IMR-90 (cell line): ENCODE data around the gene TET1. TPM values are rescaled to one million over a fixed set of nuclear protein-coding genes. Genes with fewer than 3 reads are reported as not detected.
"Not testable (repeated sequence)": the region's sequence is repeated elsewhere in the genome, so short reads cannot be mapped to it uniquely, and the experiment has no call there.

Experiments
- ATAC-seq: fragments of 200-7000 bp; cut with Tn5 transposase; 2 replicates; pipeline ENCODE4 v1.9.1; 2020; ENCODE audit warnings: low read depth, mild to moderate bottlenecking, moderate library complexity
- BruUV-seq: library from RNA; stranded (reverse); fragments of 400-500 nt; replicated peaks from 2 replicates; lab custom pipeline; 2021; lab: Mats Ljungman, UMichigan
- CTCF ChIA-PET: fragments of 300-600 bp; formaldehyde crosslinking; extraction: SDS; loops from one replicate; lab custom pipeline; 2021; ENCODE audit warnings: antibody characterized with exemption; lab: Yijun Ruan, JAX
- POLR2A ChIA-PET: fragments of 300-600 bp; sonication (Branson Sonifier 250); formaldehyde crosslinking; loops from one replicate; lab custom pipeline; 2022; ENCODE audit warnings: antibody characterized with exemption; ENCODE audit not compliant: unreplicated experiment; lab: Charles Lee
- DNase-seq: peaks from one replicate; pipeline ENCODE4 v3.0.0; 2013
- H2AFZ ChIP-seq: replicated peaks from 2 replicates; pipeline ENCODE3; 2013; ENCODE audit warnings: low read length, mild to moderate bottlenecking; ENCODE audit not compliant: poor library complexity
- H2AK5ac ChIP-seq: 2 replicates; pipeline ENCODE4 v1.6.1; 2013; ENCODE audit warnings: low read depth, low read length, inconsistent platforms
- H2AK9ac ChIP-seq: replicated peaks from 2 replicates; pipeline ENCODE3; 2013; ENCODE audit warnings: mild to moderate bottlenecking, low read depth, low read length, moderate library complexity; ENCODE audit not compliant: poor library complexity
- H2BK120ac ChIP-seq: 2 replicates; pipeline ENCODE4 v1.6.1; 2013; ENCODE audit warnings: low read depth, low read length, inconsistent platforms
- H2BK15ac ChIP-seq: 3 replicates; pipeline ENCODE4 v1.6.1; 2013; ENCODE audit warnings: low read depth, low read length, inconsistent platforms
- H2BK20ac ChIP-seq: 2 replicates; pipeline ENCODE4 v1.6.1; 2013; ENCODE audit warnings: low read depth, mild to moderate bottlenecking, inconsistent platforms, low read length, moderate library complexity
- H2BK5ac ChIP-seq: 2 replicates; pipeline ENCODE4 v1.6.1; 2013; ENCODE audit warnings: mild to moderate bottlenecking, low read depth, low read length, inconsistent platforms; ENCODE audit not compliant: poor library complexity, severe bottlenecking
- H3K14ac ChIP-seq: replicated peaks from 2 replicates; pipeline ENCODE4 v1.6.1; 2013; ENCODE audit warnings: low read depth, low read length, inconsistent platforms
- H3K18ac ChIP-seq: 2 replicates; pipeline ENCODE4 v1.6.1; 2013; ENCODE audit warnings: low read depth, low read length, control low read depth
- H3K23ac ChIP-seq: 2 replicates; pipeline ENCODE4 v1.6.1; 2013; ENCODE audit warnings: low read depth, low read length, inconsistent platforms
- H3K27ac ChIP-seq: 2 replicates; pipeline ENCODE4 v1.5.1; 2013; ENCODE audit warnings: mild to moderate bottlenecking, control low read depth, low read length; ENCODE audit not compliant: insufficient read depth
- H3K27me3 ChIP-seq: 2 replicates; pipeline ENCODE4 v1.6.1; 2013; ENCODE audit warnings: low read length; ENCODE audit not compliant: control insufficient read depth, insufficient read depth
- H3K36me3 ChIP-seq: 2 replicates; pipeline ENCODE4 v1.6.1; 2013; ENCODE audit warnings: low read length, mixed read lengths; ENCODE audit not compliant: control insufficient read depth, insufficient read depth
- H3K4ac ChIP-seq: 2 replicates; pipeline ENCODE4 v1.6.1; 2013; ENCODE audit warnings: low read depth, low read length, inconsistent platforms
- H3K4me1 ChIP-seq: 2 replicates; pipeline ENCODE4 v1.6.1; 2013; ENCODE audit warnings: low read length, mixed read lengths; ENCODE audit not compliant: control insufficient read depth, insufficient read depth
- H3K4me2 ChIP-seq: 2 replicates; pipeline ENCODE4 v1.6.1; 2013; ENCODE audit warnings: low read depth, mild to moderate bottlenecking, control low read depth, low read length, moderate library complexity
- H3K4me3 ChIP-seq: 2 replicates; pipeline ENCODE4 v1.5.1; 2013; ENCODE audit warnings: low read depth, mild to moderate bottlenecking, control low read depth, low read length, moderate library complexity; ENCODE audit not compliant: insufficient read depth
- H3K56ac ChIP-seq: 2 replicates; pipeline ENCODE4 v1.6.1; 2013; ENCODE audit warnings: low read length, inconsistent platforms; ENCODE audit not compliant: insufficient read depth; ENCODE audit errors: extremely low read depth
- H3K79me1 ChIP-seq, 2 experiments: 2 replicates each; pipeline ENCODE4 v1.6.1; 2013; ENCODE audit warnings: low read length in 2 of 2, inconsistent platforms in 1 of 2, low read depth in 1 of 2
- H3K9ac ChIP-seq: 2 replicates; pipeline ENCODE4 v1.6.1; 2013; ENCODE audit warnings: low read depth, low read length, control low read depth
- H3K9me1 ChIP-seq: 2 replicates; pipeline ENCODE4 v1.6.1; 2013; ENCODE audit warnings: low read length, inconsistent platforms; ENCODE audit not compliant: insufficient read depth
- H3K9me3 ChIP-seq: 2 replicates; pipeline ENCODE4 v1.6.1; 2013; ENCODE audit warnings: low read length; ENCODE audit not compliant: control insufficient read depth, insufficient read depth
- H4K20me1 ChIP-seq: 2 replicates; pipeline ENCODE4 v1.6.1; 2013; ENCODE audit warnings: low read length, inconsistent platforms; ENCODE audit not compliant: insufficient read depth
- H4K5ac ChIP-seq: 2 replicates; pipeline ENCODE4 v1.6.1; 2013; ENCODE audit warnings: mild to moderate bottlenecking, low read depth, low read length, control low read depth
- H4K8ac ChIP-seq, 2 experiments: 2 replicates each; pipeline ENCODE4 v1.6.1; 2013; ENCODE audit warnings: low read depth in 2 of 2, low read length in 2 of 2, control low read depth in 1 of 2, inconsistent platforms in 1 of 2
- H4K91ac ChIP-seq: 2 replicates; pipeline ENCODE4 v1.6.1; 2013; ENCODE audit warnings: low read depth, low read length, inconsistent platforms; ENCODE audit not compliant: insufficient read depth
- WGBS, 2 experiments: methylation state at CpG; one replicate each; pipeline versions ENCODE4 v1.1.5 to v1.1.7; 2013; ENCODE audit warnings: missing lambda C conversion rate in 2 of 2; ENCODE audit not compliant: insufficient read length in 1 of 2; ENCODE audit errors: extremely low coverage in 2 of 2; 5-methylcytosine and 5-hydroxymethylcytosine counted together
- dilution Hi-C: fragments of 300-500 bp; cut with HindIII; formaldehyde crosslinking; loops from one replicate; pipeline ENCODE4 v1.14.3; 2018; ENCODE audit warnings: low sequenced_read_pairs; ENCODE audit not compliant: unreplicated experiment
- in situ Hi-C: fragments of 300-500 bp; cut with MboI; formaldehyde crosslinking; loops from 3 replicates; pipeline ENCODE4 v1.14.3; 2019; ENCODE audit warnings: low sequenced_read_pairs, inconsistent platforms, mixed read lengths
- intact Hi-C: fragments of 100-400 bp; cut with micrococcal nuclease; formaldehyde crosslinking; loops from 2 replicates; pipeline ENCODE4 v1.10.0; 2022
- polyA plus RNA-seq, 3 experiments: library from polyadenylated mRNA; depleted of rRNA; stranded (reverse); fragments of >200 nt; gene quantifications; 2 replicates each; pipeline ENCODE4 v1.2.3, GENCODE V29; 2012; ENCODE audit warnings: low replicate concordance in 1 of 3
- total RNA-seq: library from RNA; depleted of rRNA; stranded (reverse); fragments of >200 nt; gene quantifications from 2 replicates; pipeline ENCODE4 v1.2.3, GENCODE V29; 2012

Gene TET1
- total and polyA plus RNA-seq, 2 of the 4 experiments (the other 2 are of a cell fraction): 1.0 to 4.3 TPM

- H3K9me3 ChIP-seq, H4K5ac ChIP-seq, intact Hi-C loops, H4K91ac ChIP-seq, H3K56ac ChIP-seq, H3K4me2 ChIP-seq, H2BK20ac ChIP-seq, H2BK120ac ChIP-seq, H3K27me3 ChIP-seq, H4K8ac ChIP-seq, H3K14ac ChIP-seq, H3K27ac ChIP-seq, H2AK9ac ChIP-seq, H4K20me1 ChIP-seq, H2AFZ ChIP-seq, dilution Hi-C loops, BruUV-seq, H3K9me1 ChIP-seq, DNase-seq, H3K4me3 ChIP-seq, H3K4ac ChIP-seq, H2AK5ac ChIP-seq, ATAC-seq, H3K9ac ChIP-seq, H2BK5ac ChIP-seq, H3K18ac ChIP-seq, H2BK15ac ChIP-seq, H3K23ac ChIP-seq, H3K4me1 ChIP-seq, in situ Hi-C loops, POLR2A ChIA-PET: not testable (repeated sequence)
- peaks cover 11% of the 10 kb centered on the region for H3K36me3 ChIP-seq
- CTCF ChIA-PET: interaction anchor here (0.6 to 0.7 kb wide), 3 partner anchors 10 to 1119 kb away, joined by 3 to 4 read pairs (median 3); no protein-coding TSS in a partner anchor
- H3K79me1 ChIP-seq: peaks cover 4 to 20% of the 10 kb centered on the region in 2 experiments; a peak in 3 of 4 replicates
Measured at GRCh38 chr10:68613974-68614373, 53.8 kb downstream of the TET1 start.

- H3K4me2 ChIP-seq, in situ Hi-C loops, H3K9ac ChIP-seq, BruUV-seq, POLR2A ChIA-PET, H3K9me1 ChIP-seq, dilution Hi-C loops, H3K23ac ChIP-seq, H4K5ac ChIP-seq, H3K9me3 ChIP-seq, H3K36me3 ChIP-seq, H4K91ac ChIP-seq, H3K27ac ChIP-seq, H2BK15ac ChIP-seq, H3K4me1 ChIP-seq, H3K4me3 ChIP-seq, DNase-seq, ATAC-seq, H3K56ac ChIP-seq, H4K20me1 ChIP-seq, H3K4ac ChIP-seq, H3K14ac ChIP-seq, H2AFZ ChIP-seq, H2AK5ac ChIP-seq, H2BK20ac ChIP-seq, CTCF ChIA-PET, intact Hi-C loops, H2BK120ac ChIP-seq, H3K18ac ChIP-seq, H2BK5ac ChIP-seq, H3K27me3 ChIP-seq, H2AK9ac ChIP-seq, H4K8ac ChIP-seq: not testable (repeated sequence)
- H3K79me1 ChIP-seq: peaks cover 4 to 27% of the 10 kb centered on the region in 2 experiments
- 93% methylated on average over 3 of the region's 10 CpGs; no CpG with 5 or more reads in 1 of the 2 experiments for WGBS, 2 experiments
Measured at GRCh38 chr10:68617691-68618090, 57.6 kb downstream of the TET1 start.
